HepG2 (cell line): Measurements from ENCODE around the gene CFAP119. TPM values are rescaled to one million over a fixed set of nuclear protein-coding genes. Genes with fewer than 3 reads are reported as not detected.
A peak's percentile ranks its signal among the peaks of the same experiment; 100 is the strongest.

Experiments used
- KAT8 ChIP-seq: IDR thresholded peaks from 2 replicates; pipeline ENCODE4 v1.6.1; 2016; ENCODE audit warnings: missing genetic modification reagents, missing compliant biosample characterization
- KDM2A ChIP-seq: sonication (generic); formaldehyde crosslinking; IDR thresholded peaks from 2 replicates; pipeline ENCODE4 v1.4.0; 2020; ENCODE audit warnings: low read depth, missing genetic modification reagents, borderline replicate concordance
- MXI1 ChIP-seq: IDR thresholded peaks from 3 replicates; pipeline ENCODE4 v1.6.1; 2012; ENCODE audit warnings: low read depth, low read length, inconsistent platforms, borderline replicate concordance
- RAD21 ChIP-seq: fragments of 450-650 bp; formaldehyde crosslinking; IDR thresholded peaks from 2 replicates; pipeline ENCODE4 v1.5.0; 2020; ENCODE audit warnings: mild to moderate bottlenecking
- SRSF1 ChIP-seq: fragments of 200-400 bp; formaldehyde crosslinking; optimal IDR thresholded peaks from 2 replicates; pipeline ENCODE3; 2017; ENCODE audit warnings: mild to moderate bottlenecking, low read depth, low read length, moderate library complexity
- ZFX ChIP-seq: sonication (generic); formaldehyde crosslinking; IDR thresholded peaks from 2 replicates; pipeline ENCODE4 v1.4.0; 2020; ENCODE audit warnings: mild to moderate bottlenecking, low read depth, missing genetic modification reagents, moderate library complexity
- ZNF318 ChIP-seq: sonication (generic); formaldehyde crosslinking; IDR thresholded peaks from 2 replicates; pipeline ENCODE4 v1.4.0; 2020; ENCODE audit warnings: mild to moderate bottlenecking, missing genetic modification reagents
- ZNF652 ChIP-seq: IDR thresholded peaks from 2 replicates; pipeline ENCODE4 v1.6.1; 2016; ENCODE audit warnings: low read depth, borderline replicate concordance
- ZNF678 ChIP-seq: sonication (generic); formaldehyde crosslinking; IDR thresholded peaks from 2 replicates; pipeline ENCODE4 v1.4.0; 2020; ENCODE audit warnings: mild to moderate bottlenecking, missing genetic modification reagents
- ZZZ3 ChIP-seq: sonication (generic); formaldehyde crosslinking; IDR thresholded peaks from 2 replicates; pipeline ENCODE4 v1.4.0; 2020; ENCODE audit warnings: missing genetic modification reagents, mild to moderate bottlenecking, borderline replicate concordance
- polyA plus RNA-seq, 8 experiments: library from polyadenylated mRNA; depleted of rRNA in 3 of 8; stranded (reverse) in 7 of 8; unstranded in 1 of 8; fragments of >200 nt; fragmentation: Illumina TruSeq in 4 of 8; extraction: Trizol in 4 of 8; gene quantifications; 2 replicates each; pipeline versions ENCODE4 v1.2.1 to v1.2.3, GENCODE V29; 2011 to 2016; ENCODE audit warnings: low read depth in 4 of 8, missing spikeins in 1 of 8, mixed read lengths in 1 of 8; ENCODE audit not compliant: insufficient read depth in 1 of 8
- total RNA-seq, 5 experiments: library from RNA; depleted of rRNA; stranded (reverse); fragments of >200 nt; fragmentation: Illumina TruSeq; extraction: Trizol; gene quantifications; 2 replicates each; pipeline ENCODE4 v1.2.3, GENCODE V29; 2016; ENCODE audit warnings: low read depth in 1 of 5
- TF ChIP-seq, protein P1 (sequence below): sonication (generic); formaldehyde crosslinking; IDR thresholded peaks from 2 replicates; pipeline ENCODE4 v1.8.1; 2023; ENCODE audit warnings: mild to moderate bottlenecking, missing genetic modification reagents
- TF ChIP-seq, protein P2 (sequence below): sonication (generic); formaldehyde crosslinking; IDR thresholded peaks from 2 replicates; pipeline ENCODE4 v1.5.1; 2020; ENCODE audit warnings: mild to moderate bottlenecking, moderate library complexity, missing genetic modification reagents
- TF ChIP-seq, protein P3 (sequence below): sonication (generic); formaldehyde crosslinking; IDR thresholded peaks from 2 replicates; pipeline ENCODE4 v1.4.0; 2020; ENCODE audit warnings: mild to moderate bottlenecking, missing genetic modification reagents
- TF ChIP-seq, protein P4 (sequence below): IDR thresholded peaks from 2 replicates; pipeline ENCODE4 v1.6.1; 2016; ENCODE audit warnings: missing compliant biosample characterization, missing genetic modification reagents, borderline replicate concordance

Gene CFAP119
- total and polyA plus RNA-seq, 2 of the 13 experiments (the other 11 are each of a cell fraction or from before 2014, with no cell fraction given): 6.4 TPM

- TF ChIP-seq, protein P1, sequence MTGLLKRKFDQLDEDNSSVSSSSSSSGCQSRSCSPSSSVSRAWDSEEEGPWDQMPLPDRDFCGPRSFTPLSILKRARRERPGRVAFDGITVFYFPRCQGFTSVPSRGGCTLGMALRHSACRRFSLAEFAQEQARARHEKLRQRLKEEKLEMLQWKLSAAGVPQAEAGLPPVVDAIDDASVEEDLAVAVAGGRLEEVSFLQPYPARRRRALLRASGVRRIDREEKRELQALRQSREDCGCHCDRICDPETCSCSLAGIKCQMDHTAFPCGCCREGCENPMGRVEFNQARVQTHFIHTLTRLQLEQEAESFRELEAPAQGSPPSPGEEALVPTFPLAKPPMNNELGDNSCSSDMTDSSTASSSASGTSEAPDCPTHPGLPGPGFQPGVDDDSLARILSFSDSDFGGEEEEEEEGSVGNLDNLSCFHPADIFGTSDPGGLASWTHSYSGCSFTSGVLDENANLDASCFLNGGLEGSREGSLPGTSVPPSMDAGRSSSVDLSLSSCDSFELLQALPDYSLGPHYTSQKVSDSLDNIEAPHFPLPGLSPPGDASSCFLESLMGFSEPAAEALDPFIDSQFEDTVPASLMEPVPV (CRISPR knock-in tag): 0 out of 2 replicates have a peak, but pooled peaks have one; percentile 42
- peak; percentile 98 for TF ChIP-seq ZNF652 (CRISPR knock-in tag)
- TF ChIP-seq, protein P2, sequence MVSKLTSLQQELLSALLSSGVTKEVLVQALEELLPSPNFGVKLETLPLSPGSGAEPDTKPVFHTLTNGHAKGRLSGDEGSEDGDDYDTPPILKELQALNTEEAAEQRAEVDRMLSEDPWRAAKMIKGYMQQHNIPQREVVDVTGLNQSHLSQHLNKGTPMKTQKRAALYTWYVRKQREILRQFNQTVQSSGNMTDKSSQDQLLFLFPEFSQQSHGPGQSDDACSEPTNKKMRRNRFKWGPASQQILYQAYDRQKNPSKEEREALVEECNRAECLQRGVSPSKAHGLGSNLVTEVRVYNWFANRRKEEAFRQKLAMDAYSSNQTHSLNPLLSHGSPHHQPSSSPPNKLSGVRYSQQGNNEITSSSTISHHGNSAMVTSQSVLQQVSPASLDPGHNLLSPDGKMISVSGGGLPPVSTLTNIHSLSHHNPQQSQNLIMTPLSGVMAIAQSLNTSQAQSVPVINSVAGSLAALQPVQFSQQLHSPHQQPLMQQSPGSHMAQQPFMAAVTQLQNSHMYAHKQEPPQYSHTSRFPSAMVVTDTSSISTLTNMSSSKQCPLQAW (CRISPR knock-in tag): peak; percentile 59; the same call in 1 of the 2 replicates
- TF ChIP-seq ZNF678 (CRISPR knock-in tag): no peak
- TF ChIP-seq ZNF318 (CRISPR knock-in tag): no peak
- TF ChIP-seq RAD21 (CRISPR knock-in tag): peak; percentile 58
- TF ChIP-seq MXI1: 0 out of 3 replicates have a peak, but pooled peaks have one; percentile 40
- TF ChIP-seq, protein P3, sequence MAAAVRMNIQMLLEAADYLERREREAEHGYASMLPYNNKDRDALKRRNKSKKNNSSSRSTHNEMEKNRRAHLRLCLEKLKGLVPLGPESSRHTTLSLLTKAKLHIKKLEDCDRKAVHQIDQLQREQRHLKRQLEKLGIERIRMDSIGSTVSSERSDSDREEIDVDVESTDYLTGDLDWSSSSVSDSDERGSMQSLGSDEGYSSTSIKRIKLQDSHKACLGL (CRISPR knock-in tag): peak; percentile 64; the same call in 1 of the 2 replicates
- TF ChIP-seq, protein P4, sequence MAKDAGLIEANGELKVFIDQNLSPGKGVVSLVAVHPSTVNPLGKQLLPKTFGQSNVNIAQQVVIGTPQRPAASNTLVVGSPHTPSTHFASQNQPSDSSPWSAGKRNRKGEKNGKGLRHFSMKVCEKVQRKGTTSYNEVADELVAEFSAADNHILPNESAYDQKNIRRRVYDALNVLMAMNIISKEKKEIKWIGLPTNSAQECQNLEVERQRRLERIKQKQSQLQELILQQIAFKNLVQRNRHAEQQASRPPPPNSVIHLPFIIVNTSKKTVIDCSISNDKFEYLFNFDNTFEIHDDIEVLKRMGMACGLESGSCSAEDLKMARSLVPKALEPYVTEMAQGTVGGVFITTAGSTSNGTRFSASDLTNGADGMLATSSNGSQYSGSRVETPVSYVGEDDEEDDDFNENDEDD: peak; percentile 59; the same call in 1 of the 2 replicates
- TF ChIP-seq KDM2A (CRISPR knock-in tag): 0 out of 2 replicates have a peak, but pooled peaks have one; percentile 23
- TF ChIP-seq ZZZ3 (CRISPR knock-in tag): 0 out of 2 replicates have a peak, but pooled peaks have one; percentile 43
- peak; percentile 42 for TF ChIP-seq SRSF1
- TF ChIP-seq ZFX (CRISPR knock-in tag): peak; percentile 53; the same call in 1 of the 2 replicates
- TF ChIP-seq KAT8 (CRISPR knock-in tag): peak; percentile 13; the same call in 1 of the 2 replicates
These were observed 24.5 kb upstream of the CFAP119 start (continued) for GRCh38 chr16:30786115-30786935.
